Measurements from ENCODE around the gene UPK2. TPM values are rescaled to one million over a fixed set of nuclear protein-coding genes. Genes with fewer than 3 reads are reported as not detected.

UPK2 gene
- total RNA-seq, 4 donors from 2014 or later = not detected

- no peak for TF ChIP-seq CTCF (IDR thresholded peaks at IDR 0.05; ENCODE audit: low read depth)
These were observed 20.7 kb upstream of the UPK2 start for GRCh38 chr11:118935376-118935775.

- TF ChIP-seq CTCF (IDR thresholded peaks at IDR 0.05; ENCODE audit: low read depth) = no peak
These were observed 17.4 kb upstream of the UPK2 start for GRCh38 chr11:118938491-118939403.

- no peak for TF ChIP-seq CTCF (IDR thresholded peaks at IDR 0.05; ENCODE audit: low read depth)
These were observed 16.6 kb upstream of the UPK2 start for GRCh38 chr11:118939404-118939915.

- TF ChIP-seq CTCF (IDR thresholded peaks at IDR 0.05; ENCODE audit: low read depth) = no peak
These were observed 16.0 kb upstream of the UPK2 start for GRCh38 chr11:118939953-118940598.

- TF ChIP-seq CTCF (IDR thresholded peaks at IDR 0.05; ENCODE audit: low read depth) = no peak
These were observed 9.0 kb upstream of the UPK2 start for GRCh38 chr11:118947091-118947490.

GRCh38 chr11:118948000-118948399 lies 8.1 kb upstream of the UPK2 start:
- TF ChIP-seq CTCF (IDR thresholded peaks at IDR 0.05; ENCODE audit: low read depth) = no peak

- TF ChIP-seq CTCF (IDR thresholded peaks at IDR 0.05; ENCODE audit: low read depth) = no peak
These were observed 2.8 kb upstream of the UPK2 start for GRCh38 chr11:118953265-118953664.
